SH-SY5Y (cell line): ENCODE measurements around the gene KIAA1549.

Source experiments
- GATA2 ChIP-seq: IDR thresholded peaks from 2 replicates; pipeline ENCODE4 v1.6.1; 2011; ENCODE audit warnings: mild to moderate bottlenecking, low read depth, low read length
- GATA3 ChIP-seq: IDR thresholded peaks from 2 replicates; pipeline ENCODE4 v1.6.1; 2011; ENCODE audit warnings: low read depth, mild to moderate bottlenecking, low read length, moderate library complexity

KIAA1549 gene

GRCh38 chr7:138979988-138980562 lies 1.1 kb downstream of the KIAA1549 start:
- no peak for TF ChIP-seq GATA3
- no peak for TF ChIP-seq GATA2

- TF ChIP-seq GATA3 = no peak
- TF ChIP-seq GATA2 = no peak
Measured at GRCh38 chr7:138979226-138979979, 1.8 kb downstream of the KIAA1549 start.

DNA sequence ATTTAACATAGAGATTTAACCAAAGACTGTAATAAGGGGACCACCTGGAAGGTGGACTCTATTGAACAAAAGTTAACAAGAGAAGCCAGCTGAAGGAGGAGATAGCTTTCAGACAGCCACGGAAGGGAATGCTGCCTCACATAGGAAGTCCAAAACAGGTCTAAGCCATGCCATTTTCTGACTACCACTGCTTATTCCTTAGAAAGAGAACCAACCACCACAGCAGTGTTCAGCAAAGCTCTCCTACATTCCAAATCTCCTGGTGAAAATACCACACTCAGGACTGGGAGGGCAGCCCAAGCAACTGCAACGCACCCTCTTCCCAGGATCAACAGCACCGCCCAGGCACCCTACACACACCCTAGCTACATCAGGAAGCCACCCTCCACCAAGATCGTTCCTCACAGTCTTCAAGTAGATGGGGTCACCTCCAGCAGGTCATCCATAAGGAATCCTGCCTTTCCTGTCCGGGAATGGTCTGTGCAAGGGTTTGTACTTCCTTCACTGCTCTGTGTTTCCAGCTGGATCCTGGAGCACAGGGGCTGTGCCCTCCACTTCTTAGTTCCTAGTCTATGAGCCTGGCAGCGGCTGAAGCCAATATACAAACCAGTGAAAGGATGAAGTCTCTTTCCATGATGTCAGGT lies 2.5 kb downstream of the KIAA1549 start:
- TF ChIP-seq GATA2 (no peak), GATA3 (no peak)

GRCh38 chr7:138975343-138976104 lies 5.7 kb downstream of the KIAA1549 start:
- no peak for TF ChIP-seq GATA3
- TF ChIP-seq GATA2 = no peak

DNA sequence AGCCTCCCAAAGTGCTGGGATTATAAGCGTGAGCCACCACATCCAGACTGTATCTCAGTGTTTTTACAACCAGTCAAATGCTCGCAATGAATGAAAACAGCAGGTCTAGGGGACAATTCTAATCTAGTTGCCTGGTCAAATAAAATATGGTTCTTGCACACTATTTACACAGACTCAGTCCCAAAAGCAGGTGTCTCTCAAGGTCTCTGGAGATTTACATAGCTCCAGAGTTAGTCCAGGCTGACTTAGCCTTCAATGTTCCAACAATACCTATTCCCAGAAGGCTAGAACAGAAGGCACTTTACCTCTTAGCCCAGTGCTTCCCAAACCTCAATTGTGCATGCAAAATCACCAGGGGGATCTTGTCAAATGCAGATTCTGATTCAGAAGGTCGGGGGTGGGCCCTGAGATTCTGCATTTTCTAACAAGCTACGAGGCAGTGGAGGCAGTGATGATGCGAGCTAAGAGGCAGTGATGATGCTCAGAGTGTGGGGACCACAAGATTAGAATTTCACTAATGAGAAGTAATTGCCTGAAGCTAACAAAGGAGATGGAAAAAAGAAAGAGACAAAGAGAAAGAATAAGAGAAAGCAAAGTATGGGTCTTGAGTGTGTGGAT lies 6.4 kb downstream of the KIAA1549 start:
- TF ChIP-seq GATA2 (no peak), GATA3 (no peak)

- TF ChIP-seq GATA2 = no peak
- TF ChIP-seq GATA3 = no peak
Measured at GRCh38 chr7:138974103-138974502, 7.1 kb downstream of the KIAA1549 start.

- TF ChIP-seq GATA2 (no peak), GATA3 (no peak)
Measured at GRCh38 chr7:138970952-138971351, 10.2 kb downstream of the KIAA1549 start.

DNA sequence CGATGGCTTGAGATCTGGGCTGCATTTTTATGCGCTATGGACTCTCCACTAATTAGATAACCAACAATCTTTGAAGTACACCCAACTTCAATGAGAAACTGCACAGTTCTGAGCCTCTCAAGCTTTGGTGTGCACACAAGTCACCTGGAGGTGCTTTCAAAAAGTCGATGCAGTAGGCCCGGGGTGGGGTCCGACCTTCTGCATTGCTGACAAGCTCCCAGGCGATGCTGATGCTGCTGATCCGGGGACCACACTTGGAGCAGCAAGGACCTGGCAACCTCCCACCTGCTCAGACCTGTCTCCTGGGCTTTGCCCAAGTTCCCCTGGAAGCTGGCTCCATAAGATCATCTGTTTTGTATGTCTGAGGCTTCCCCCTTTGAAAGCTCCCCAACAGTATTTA lies 10.7 kb downstream of the KIAA1549 start:
- TF ChIP-seq GATA2 (no peak), GATA3 (no peak)

- TF ChIP-seq GATA3 (no peak), GATA2 (no peak)
Measured at GRCh38 chr7:138967159-138967558, 14.0 kb downstream of the KIAA1549 start.

DNA sequence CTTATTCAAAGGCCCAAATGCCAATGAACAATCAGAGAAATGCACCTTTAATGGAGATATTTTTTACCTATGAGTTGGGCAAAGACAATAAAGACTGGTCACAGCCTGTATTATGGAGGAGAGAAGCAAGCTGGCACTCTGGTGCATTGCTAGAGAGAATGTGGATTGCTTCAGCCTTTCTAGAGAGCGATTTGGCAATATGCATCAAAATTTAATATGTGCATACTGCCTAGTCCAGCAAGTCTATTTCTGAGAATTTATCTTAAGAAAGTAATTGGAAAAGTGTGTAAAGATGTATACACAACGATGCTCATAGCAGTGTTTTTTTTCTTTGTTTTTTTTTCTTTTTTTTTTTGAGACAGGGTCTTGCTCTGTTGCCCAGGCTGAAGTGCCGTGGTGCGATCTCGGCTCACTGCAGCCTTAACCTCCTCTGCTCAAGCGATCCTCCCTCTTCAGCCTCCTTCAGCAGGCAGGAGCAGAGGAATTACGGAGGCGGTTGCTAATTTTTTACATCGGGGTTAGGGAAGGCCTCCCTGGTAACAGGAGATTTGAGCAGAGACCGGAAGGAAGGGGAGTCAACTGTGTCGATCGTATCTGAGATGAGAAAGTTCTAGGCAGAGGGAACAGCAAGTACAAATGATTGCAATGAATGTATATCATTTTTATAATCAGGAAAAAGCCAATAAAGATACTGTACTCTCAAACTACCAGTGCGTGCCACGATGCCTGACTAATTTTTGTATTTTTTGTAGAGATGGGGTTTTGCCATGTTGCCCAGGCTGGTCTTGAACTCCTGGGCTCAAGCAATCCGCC lies 16.4 kb downstream of the KIAA1549 start:
- no peak for TF ChIP-seq GATA2
- TF ChIP-seq GATA3 = no peak

DNA sequence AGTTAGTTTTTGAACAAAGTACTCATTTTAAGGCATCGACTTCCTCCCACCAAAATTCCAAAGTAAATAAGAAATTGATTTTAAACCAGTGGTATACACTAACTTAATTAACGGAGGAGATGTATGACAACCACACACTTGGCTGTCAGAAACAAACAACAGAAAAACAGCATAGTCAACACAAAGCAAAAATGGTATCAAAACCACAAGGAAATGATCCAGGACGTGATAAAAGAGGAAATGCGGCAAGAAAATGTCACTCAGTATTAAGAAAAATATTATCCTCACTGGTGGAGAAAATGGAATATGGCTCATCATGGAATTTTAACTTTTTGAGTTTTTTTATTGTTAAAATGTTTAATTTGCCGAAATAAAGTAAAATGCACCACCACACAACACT lies 17.5 kb downstream of the KIAA1549 start:
- TF ChIP-seq GATA2 (no peak), GATA3 (no peak)

GRCh38 chr7:138962561-138963270 lies 18.5 kb downstream of the KIAA1549 start:
- TF ChIP-seq GATA2 (no peak), GATA3 (no peak)

DNA sequence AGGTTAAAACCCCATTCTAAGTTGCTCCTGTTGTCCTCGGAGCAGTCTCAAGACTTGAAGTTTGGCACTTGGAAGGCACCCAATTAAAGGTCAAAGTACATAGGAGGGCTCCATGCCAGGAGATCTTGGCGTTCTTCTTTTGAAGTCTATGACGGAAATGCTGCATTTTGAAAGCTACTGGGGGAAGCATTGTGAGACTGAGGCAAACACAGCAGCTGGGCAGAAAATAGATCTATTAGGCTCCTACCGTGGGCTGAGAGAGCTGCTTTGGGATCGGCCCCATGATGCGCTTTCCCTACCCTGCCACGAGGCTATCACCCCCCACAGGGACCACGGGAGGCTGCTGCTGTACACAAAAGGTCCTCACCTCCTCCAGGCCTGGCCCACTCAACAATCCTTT lies 20.0 kb downstream of the KIAA1549 start:
- TF ChIP-seq GATA3 = no peak
- no peak for TF ChIP-seq GATA2
